ENCODE measurements around the gene STAM.

STAM gene

DNA sequence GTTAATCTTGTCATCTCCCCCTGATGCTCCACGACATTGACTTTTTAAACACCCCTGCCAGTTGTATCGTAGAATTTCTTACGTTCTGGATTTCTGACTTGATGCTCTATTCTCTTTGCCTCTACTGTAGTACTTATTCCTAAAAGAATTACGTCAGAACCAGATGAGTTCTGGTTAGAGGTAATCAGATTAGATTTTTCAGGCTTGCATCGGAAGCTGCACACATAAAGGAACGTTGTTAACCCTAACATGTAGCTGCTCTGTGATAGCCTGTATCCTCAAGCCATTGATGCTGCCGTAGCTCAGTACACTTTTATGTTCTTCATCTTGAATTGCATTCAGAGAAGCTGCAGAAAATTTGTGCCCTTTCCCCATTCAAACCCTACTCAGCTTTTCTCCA is 81.8 kb downstream of the STAM start:
- no peak for TF ChIP-seq CTCF (IDR thresholded peaks at IDR 0.05; ENCODE audit: insufficient read depth, missing control alignments)
- DNase-seq (ENCODE audit: insufficient read length, low spot score) = no peak
- peak; percentile 16 for FAIRE-seq

GRCh38 chr10:17729630-17730029 is 85.7 kb downstream of the STAM start:
- no peak for DNase-seq (ENCODE audit: insufficient read length, low spot score)
- no peak for FAIRE-seq
- TF ChIP-seq CTCF (IDR thresholded peaks at IDR 0.05; ENCODE audit: insufficient read depth, missing control alignments) = no peak

DNA sequence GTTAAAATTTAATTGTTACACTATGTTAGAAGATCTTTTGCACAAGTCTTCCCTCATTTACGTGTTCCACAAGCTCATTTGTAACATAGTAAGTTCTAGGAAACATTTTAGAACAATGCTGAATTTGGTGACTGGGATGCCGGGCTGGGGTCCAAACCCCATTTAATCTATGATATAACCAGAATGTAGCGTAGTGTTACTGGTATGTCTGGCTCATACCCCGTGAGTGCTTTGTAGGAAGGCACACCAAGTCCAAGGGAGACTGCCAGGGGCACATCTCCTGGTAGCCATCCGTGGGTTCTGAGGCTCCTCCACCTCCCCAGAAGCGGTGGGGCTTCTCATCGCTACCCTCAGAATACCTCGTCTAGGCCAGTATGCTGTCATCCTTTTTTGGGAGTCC is 86.7 kb downstream of the STAM start:
- DNase-seq (ENCODE audit: insufficient read length, low spot score) = no peak
- no peak for TF ChIP-seq CTCF (IDR thresholded peaks at IDR 0.05; ENCODE audit: insufficient read depth, missing control alignments)
- FAIRE-seq = no peak

DNA sequence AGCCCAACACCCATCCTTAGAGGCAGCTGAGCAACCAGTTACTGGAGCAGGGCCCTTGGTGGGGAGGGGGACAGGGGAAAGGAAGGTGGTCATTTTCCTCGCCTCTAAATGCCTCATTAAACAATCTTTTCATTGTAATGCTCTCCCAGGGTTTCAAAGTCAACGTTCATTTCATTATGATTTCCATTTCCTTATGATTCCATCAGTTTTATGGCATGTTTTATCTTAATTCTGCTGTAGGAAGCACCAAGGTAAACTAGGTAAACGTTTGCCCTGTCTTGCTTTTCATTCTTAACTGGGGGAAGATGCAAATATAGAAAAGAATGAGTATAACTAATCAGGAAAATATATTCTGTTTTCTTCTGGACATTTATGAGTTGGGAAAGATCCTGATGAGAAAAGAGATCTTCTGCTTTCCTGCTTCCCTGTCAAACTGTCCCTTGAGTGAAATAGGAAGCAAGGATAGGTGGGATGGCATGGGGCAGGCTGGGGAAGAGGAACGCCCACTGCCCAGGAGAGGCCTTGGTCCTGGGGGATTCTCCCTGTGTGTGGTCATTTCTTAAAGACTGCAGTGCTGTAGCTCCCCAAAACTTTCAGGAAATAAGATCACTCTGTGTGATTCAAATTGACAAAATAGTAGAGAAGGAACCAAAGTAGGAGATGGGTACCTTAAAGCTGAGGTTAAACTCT is 87.5 kb downstream of the STAM start:
- DNase-seq (ENCODE audit: insufficient read length, low spot score) (no peak), FAIRE-seq (no peak)
- TF ChIP-seq CTCF (IDR thresholded peaks at IDR 0.05; ENCODE audit: insufficient read depth, missing control alignments) = no peak

DNA sequence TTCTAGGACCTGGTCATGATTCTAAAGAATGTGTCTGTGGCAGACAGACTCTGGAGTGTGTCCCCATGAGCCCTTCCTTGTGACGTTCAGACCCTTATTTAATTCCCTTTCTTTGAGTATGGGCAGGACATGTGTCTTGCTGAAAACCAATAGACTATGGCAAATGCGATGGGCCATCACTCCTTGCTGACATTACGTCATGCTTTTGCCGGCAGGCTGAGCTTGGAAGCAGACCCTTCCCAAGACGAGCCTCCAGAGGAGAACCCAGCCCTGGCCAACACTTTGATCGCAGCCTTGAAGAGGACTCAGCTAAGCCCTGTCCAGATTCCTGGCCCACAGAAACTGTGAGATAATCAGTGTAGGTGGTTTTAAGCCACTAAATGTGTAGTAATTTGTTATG is 89.7 kb downstream of the STAM start:
- DNase-seq (ENCODE audit: insufficient read length, low spot score) (no peak), FAIRE-seq (no peak)
- TF ChIP-seq CTCF (IDR thresholded peaks at IDR 0.05; ENCODE audit: insufficient read depth, missing control alignments) = no peak

- TF ChIP-seq CTCF (IDR thresholded peaks at IDR 0.05; ENCODE audit: insufficient read depth, missing control alignments) = no peak
- FAIRE-seq (no peak), DNase-seq (ENCODE audit: insufficient read length, low spot score) (no peak)
Measured at GRCh38 chr10:17734432-17735080, 90.6 kb downstream of the STAM start.

Measured in D721Med (cell line).